HS-5 (cell line): ENCODE measurements around the gene DNAH17.

ENCODE experiments used
- DNase-seq: peaks from one replicate; pipeline ENCODE4 v3.0.0-alpha.2; 2012; ENCODE audit warnings: low read depth

The DNAH17 gene

GRCh38 chr17:78449983-78450595, 127.1 kb downstream of the DNAH17 start:
- no peak for DNase-seq

GRCh38 chr17:78448356-78448993, 128.7 kb downstream of the DNAH17 start:
- no peak for DNase-seq

GRCh38 chr17:78446833-78447232, 130.4 kb downstream of the DNAH17 start:
- no peak for DNase-seq

GRCh38 chr17:78444392-78444791, 132.8 kb downstream of the DNAH17 start:
- no peak for DNase-seq

- DNase-seq, result no peak
These were observed 134.5 kb downstream of the DNAH17 start for GRCh38 chr17:78442648-78443218.

- no peak for DNase-seq
These were observed 135.8 kb downstream of the DNAH17 start for GRCh38 chr17:78441271-78441971.

- DNase-seq, result no peak
These were observed 138.4 kb downstream of the DNAH17 start for GRCh38 chr17:78438694-78439325.

GRCh38 chr17:78438271-78438691, 138.9 kb downstream of the DNAH17 start:
- DNase-seq, result no peak

- no peak for DNase-seq
These were observed 139.6 kb downstream of the DNAH17 start for GRCh38 chr17:78437508-78438169.

GRCh38 chr17:78435330-78436005, 141.7 kb downstream of the DNAH17 start:
- DNase-seq, result no peak

GRCh38 chr17:78434455-78435329, 142.5 kb downstream of the DNAH17 start:
- DNase-seq, result no peak

- no peak for DNase-seq
These were observed 143.3 kb downstream of the DNAH17 start for GRCh38 chr17:78433780-78434335.

GRCh38 chr17:78433013-78433727, 144.0 kb downstream of the DNAH17 start:
- DNase-seq, result no peak

- DNase-seq, result no peak
These were observed 144.8 kb downstream of the DNAH17 start for GRCh38 chr17:78432226-78433012.

- no peak for DNase-seq
These were observed 145.6 kb downstream of the DNAH17 start for GRCh38 chr17:78431692-78431958.

GRCh38 chr17:78430892-78431691, 146.1 kb downstream of the DNAH17 start:
- no peak for DNase-seq

GRCh38 chr17:78429618-78429995, 147.6 kb downstream of the DNAH17 start:
- no peak for DNase-seq
